GM12892 (cell line): ENCODE measurements around the gene MAFF.

Experiments
- POLR2A ChIP-seq: IDR thresholded peaks from 2 replicates; pipeline ENCODE4 v1.6.1; 2011; ENCODE audit warnings: low read depth, low read length, control low read depth
- POLR2AphosphoS5 ChIP-seq: IDR thresholded peaks from 2 replicates; pipeline ENCODE4 v1.6.1; 2011; ENCODE audit warnings: low read depth, low read length, control low read depth
- TAF1 ChIP-seq: IDR thresholded peaks from 2 replicates; pipeline ENCODE4 v1.6.1; 2011; ENCODE audit warnings: low read depth, mild to moderate bottlenecking, control low read depth, low read length, borderline replicate concordance

- TF ChIP-seq POLR2A (no peak), TAF1 (no peak), POLR2AphosphoS5 (no peak)
Observed at GRCh38 chr22:38199826-38200559, 1.8 kb upstream of the MAFF start.
